Epithelial cell of prostate (primary cell): ENCODE results near the gene CBR3.

Experiments
- DNase-seq: peaks from one replicate; pipeline ENCODE4 v3.0.0-alpha.2; 2011; ENCODE audit warnings: low read depth, low spot score
- H3K27ac ChIP-seq: fragments of 450-650 bp; 2 replicates; pipeline ENCODE4 v1.5.1; 2017; ENCODE audit warnings: mild to moderate bottlenecking

Gene CBR3

GRCh38 chr21:36175771-36176565, 41.1 kb downstream of the CBR3 start:
- no peak overlapping the region for H3K27ac ChIP-seq
- DNase-seq = no peak

GRCh38 chr21:36178349-36178748, 43.5 kb downstream of the CBR3 start:
- DNase-seq = no peak
- no peak overlapping the region for H3K27ac ChIP-seq

GRCh38 chr21:36179145-36179544, 44.3 kb downstream of the CBR3 start:
- no peak for DNase-seq
- H3K27ac ChIP-seq = no peak overlapping the region

GRCh38 chr21:36180963-36181362, 46.1 kb downstream of the CBR3 start:
- DNase-seq = no peak
- no peak overlapping the region for H3K27ac ChIP-seq

DNA sequence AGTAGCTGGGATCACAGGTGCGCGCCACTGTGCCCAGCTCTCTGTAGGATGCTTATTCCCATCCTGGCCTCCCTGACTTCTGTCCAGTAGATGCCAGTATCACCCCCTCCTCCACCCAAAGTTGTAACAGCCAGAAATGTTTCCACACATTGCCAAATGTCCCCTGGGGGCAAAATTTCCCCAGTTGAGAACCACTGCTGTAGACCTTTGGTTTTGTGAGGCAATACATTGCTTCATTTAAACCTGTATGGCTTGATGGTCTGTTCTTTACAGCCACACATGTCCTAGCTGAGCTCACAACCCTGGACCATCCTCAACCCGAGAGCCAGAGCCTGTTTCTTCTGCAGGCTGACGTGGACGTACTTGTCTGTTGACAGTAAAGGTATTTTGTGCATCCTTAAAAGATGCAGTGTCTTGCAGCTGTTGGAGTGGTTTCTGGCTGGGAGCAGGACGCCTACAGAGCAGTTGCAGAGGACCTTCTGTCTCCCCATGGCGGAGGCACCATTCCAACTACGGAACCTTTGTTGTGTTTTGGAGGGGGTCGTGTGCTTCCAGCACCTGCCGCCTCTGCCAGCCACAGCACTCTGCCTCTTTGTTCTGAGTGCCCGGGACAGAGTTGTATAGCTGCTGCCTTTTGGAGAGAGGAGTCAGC, 48.4 kb downstream of the CBR3 start:
- no peak for DNase-seq
- H3K27ac ChIP-seq = no peak overlapping the region

- H3K27ac ChIP-seq = no peak overlapping the region
- no peak for DNase-seq
Measured at GRCh38 chr21:36184545-36184944, 49.7 kb downstream of the CBR3 start.

DNA sequence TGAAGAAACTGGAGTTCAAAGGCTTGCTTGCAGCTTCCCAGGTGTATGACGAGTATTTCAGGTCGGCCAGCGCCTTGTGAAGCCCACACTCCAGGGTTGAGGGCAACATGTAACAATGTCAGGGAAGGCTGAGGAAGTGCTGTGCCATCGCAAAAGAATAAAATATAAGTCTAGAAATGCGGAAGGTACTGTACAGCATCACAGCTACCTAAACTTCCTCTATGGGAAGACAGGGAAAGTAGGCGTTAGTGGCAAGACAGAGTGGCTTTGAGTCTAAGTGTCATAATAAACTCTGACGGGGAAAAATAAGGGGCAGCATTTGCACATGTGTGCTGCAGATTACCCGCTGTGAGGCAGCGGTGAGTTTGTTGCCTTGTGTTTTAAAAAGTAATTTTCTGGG, 50.6 kb downstream of the CBR3 start:
- no peak for DNase-seq

DNA sequence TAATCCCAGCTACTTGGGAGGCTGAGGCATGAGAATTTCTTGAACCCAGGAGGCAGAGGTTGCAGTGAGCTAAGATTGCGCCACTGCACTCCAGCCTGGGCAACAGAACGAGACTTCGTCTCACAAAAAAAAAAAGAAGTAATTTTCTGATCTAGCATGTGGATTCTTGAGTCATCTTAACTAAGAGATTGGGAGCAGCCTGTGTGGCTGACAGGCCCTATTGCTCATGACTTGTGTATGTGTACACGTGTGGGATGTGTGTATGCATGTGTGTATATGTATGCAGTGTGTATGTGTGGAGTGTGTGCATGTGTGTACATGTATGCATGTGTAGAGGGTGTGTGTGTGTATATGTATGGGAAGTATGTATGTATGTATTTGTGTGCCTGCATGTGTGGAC, 51.2 kb downstream of the CBR3 start:
- H3K27ac ChIP-seq = no peak overlapping the region
- no peak for DNase-seq

More for the DNA sequence above, 50.6 kb downstream of the CBR3 start:
- H3K27ac ChIP-seq = no peak overlapping the region

- no peak for DNase-seq
- no peak overlapping the region for H3K27ac ChIP-seq
Measured at GRCh38 chr21:36186506-36187399, 51.9 kb downstream of the CBR3 start.

DNA sequence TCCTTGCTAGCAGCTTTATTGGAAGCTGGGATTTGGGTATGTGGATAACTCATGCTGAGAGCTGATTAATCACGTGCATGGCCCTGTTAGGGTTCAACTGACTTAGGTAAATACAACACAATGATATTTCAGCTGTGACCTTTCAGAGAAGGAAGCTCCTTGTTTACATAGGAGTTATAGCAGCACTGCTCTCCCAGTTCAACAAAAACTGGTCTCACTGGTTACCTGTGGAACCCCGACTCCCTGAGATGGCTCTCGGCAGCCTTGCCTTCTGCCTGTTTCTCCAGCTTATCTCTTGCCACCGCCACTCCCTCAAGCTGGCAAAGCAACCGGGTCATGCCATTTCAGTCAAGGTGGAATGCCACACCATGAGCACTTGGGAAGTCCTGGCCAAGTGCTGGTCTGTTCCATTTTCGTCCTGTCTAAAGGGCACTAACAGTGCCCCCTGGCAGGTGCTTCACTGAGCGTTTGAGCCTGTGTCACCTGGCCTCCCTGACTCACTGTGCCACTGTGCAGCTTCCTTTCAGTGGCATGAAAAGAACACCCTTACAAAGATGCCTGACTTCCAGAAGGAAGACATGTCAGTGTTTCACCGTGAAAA, 53.3 kb downstream of the CBR3 start:
- H3K27ac ChIP-seq = peak overlapping the region; percentile 48
- DNase-seq = peak; percentile 40

- peak overlapping the region; percentile 48 for H3K27ac ChIP-seq
- DNase-seq = no peak
Measured at GRCh38 chr21:36188937-36189336, 54.1 kb downstream of the CBR3 start.

DNA sequence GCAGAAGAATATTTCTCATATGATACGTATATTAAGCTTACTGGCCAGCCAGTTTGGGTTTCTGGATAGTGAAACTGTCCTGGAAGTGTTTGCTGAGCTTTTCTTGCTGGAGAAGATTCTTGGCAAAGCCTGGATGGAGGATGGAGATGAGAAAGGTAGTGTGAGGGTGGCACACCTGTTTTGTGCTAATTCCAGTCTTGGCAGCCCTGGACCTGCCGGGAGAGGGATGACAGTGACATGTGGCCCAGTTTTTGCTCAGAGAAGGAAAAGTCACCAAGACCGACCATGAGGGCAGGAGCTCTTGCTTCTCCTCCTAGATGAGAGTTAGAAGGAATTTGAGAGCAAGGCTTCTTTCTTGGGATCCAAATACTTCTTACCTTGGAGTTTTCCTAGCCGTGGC, 55.9 kb downstream of the CBR3 start:
- no peak overlapping the region for H3K27ac ChIP-seq
- no peak for DNase-seq

DNA sequence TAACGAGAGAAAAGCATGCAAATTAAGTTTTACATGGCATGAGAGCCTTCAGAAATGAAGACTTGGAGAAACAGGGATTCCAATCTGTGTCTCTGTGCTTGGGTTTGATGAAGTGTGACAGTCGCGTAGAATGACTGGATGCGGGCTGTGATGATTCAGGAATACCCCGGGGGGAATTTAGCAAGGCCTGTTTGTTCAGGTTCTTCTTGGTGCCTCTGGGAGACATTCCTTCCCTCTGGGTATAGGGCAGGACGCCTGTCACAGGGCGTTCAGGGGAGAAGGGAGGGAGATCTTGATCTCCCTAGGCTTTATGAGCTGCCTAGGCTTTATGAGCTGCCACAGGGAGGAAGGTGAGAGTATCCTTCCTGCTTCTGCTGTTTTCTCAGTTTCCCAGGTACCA, 58.3 kb downstream of the CBR3 start:
- peak; percentile 48 for DNase-seq
- H3K27ac ChIP-seq = no peak overlapping the region

DNA sequence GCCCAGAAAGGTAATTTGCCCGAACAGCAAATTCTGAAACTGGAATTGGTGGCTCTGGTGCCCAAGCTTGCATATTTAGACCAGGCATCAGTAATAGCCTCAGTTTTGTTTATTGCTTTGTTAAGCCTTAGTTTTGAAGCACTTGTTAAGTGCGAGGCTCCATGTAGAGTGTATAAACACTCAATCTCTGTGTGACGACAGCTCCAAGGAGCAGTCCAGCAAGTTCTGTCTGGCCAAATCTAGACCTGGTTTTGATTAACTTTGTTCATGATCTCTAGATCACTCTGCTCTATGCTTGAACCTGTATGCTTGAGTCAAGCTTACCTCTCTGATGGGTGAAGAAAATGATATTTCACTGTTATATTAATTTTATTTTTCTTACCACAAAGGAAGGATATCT, 59.1 kb downstream of the CBR3 start:
- DNase-seq = no peak
- no peak overlapping the region for H3K27ac ChIP-seq

GRCh38 chr21:36195613-36196012, 60.7 kb downstream of the CBR3 start:
- no peak for DNase-seq
- H3K27ac ChIP-seq = no peak overlapping the region
